Lower leg skin (tissue), 4 donors: ENCODE data around the gene KXD1. TPM values are rescaled to one million over a fixed set of nuclear protein-coding genes. Genes with fewer than 3 reads are reported as not detected.
"Not testable (repeated sequence)": the region's sequence is repeated elsewhere in the genome, so short reads cannot be mapped to it uniquely, and the experiment has no call there.

Source experiments
- DNase-seq, 2 donors: peaks; one replicate each; pipeline ENCODE4 v3.0.0-alpha.2; 2019; ENCODE audit warnings: low spot score in 2 of 2
- H3K4me3 ChIP-seq: fragments of 200-600 bp; sonication (generic); 2 replicates; pipeline ENCODE4 v1.5.1; 2017; ENCODE audit warnings: mild to moderate bottlenecking, low read depth; ENCODE audit not compliant: poor library complexity, severe bottlenecking
- POLR2A ChIP-seq, 2 donors: fragments of 450-650 bp; IDR thresholded peaks; one replicate each; pipeline ENCODE4 v1.6.1; 2016 to 2017; ENCODE audit warnings: antibody characterized with exemption in 2 of 2, mild to moderate bottlenecking in 1 of 2, moderate library complexity in 1 of 2
- WGBS, 2 donors: methylation state at CpG; one replicate each; pipeline ENCODE4 v1.1.5; 2018; 5-methylcytosine and 5-hydroxymethylcytosine counted together
- intact Hi-C: fragments of 100-400 bp; cut with DNase I; formaldehyde crosslinking; loops from one replicate; pipeline ENCODE4 v1.15.0; 2023; ENCODE audit warnings: low total_unique reads
- total RNA-seq, 4 donors: library from RNA; depleted of rRNA; stranded (reverse); fragments of >200 nt; gene quantifications; one replicate each; pipeline ENCODE4 v1.1.0, GENCODE V29; 2016
- TF ChIP-seq, protein P1 (sequence below), 3 donors: fragments of 450-650 bp; IDR thresholded peaks; one replicate each; pipeline ENCODE4 v1.5.1; 2016; ENCODE audit warnings: antibody characterized with exemption in 3 of 3, mild to moderate bottlenecking in 3 of 3, moderate library complexity in 2 of 3

KXD1 gene
- total RNA-seq, 4 donors from 2014 or later: 61.9 to 98.5 (median 89.7) TPM

DNA sequence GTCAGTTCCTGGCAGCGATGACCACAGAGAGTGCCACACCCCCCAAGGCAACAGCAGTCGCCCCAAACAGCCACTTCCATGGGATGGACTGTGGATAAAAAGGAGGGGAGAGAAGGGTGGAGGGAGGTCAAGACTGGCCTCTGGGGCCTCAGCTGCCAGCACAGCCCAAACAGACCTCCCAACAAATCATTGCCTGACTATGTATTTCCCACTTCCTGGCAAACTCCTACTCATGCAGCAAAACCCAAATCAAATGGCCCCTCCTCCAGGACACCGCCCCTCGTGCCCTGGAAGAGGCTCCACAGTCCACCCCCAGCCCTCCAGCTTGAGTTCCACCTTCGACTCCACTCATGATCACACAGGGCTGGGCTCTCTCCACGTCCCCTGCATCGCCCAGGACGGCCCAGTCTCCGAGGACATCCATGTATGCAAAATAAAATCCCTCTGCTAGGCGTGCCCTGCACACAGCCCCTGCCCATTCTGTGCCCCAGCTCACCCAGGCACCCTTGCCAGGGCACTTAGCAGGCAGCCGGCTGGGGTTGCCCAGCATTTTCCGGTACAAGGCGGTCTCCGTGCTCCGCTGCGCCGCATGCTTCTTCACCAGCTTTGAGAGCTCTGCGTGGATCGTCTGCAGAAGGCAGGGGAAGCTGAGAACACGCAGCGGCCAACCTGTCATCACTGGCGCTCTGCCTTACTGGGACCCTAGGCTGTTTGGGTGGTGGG lies 25.3 kb upstream of the KXD1 start:
- intact Hi-C loops: no loop called here
- no peak for TF ChIP-seq POLR2A (IDR thresholded peaks at IDR 0.05)
- TF ChIP-seq, protein P1, sequence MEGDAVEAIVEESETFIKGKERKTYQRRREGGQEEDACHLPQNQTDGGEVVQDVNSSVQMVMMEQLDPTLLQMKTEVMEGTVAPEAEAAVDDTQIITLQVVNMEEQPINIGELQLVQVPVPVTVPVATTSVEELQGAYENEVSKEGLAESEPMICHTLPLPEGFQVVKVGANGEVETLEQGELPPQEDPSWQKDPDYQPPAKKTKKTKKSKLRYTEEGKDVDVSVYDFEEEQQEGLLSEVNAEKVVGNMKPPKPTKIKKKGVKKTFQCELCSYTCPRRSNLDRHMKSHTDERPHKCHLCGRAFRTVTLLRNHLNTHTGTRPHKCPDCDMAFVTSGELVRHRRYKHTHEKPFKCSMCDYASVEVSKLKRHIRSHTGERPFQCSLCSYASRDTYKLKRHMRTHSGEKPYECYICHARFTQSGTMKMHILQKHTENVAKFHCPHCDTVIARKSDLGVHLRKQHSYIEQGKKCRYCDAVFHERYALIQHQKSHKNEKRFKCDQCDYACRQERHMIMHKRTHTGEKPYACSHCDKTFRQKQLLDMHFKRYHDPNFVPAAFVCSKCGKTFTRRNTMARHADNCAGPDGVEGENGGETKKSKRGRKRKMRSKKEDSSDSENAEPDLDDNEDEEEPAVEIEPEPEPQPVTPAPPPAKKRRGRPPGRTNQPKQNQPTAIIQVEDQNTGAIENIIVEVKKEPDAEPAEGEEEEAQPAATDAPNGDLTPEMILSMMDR (IDR thresholded peaks at IDR 0.05): no peak
- DNase-seq: no peak

GRCh38 chr19:18533058-18533457 lies 24.6 kb upstream of the KXD1 start:
- TF ChIP-seq, protein P1 (IDR thresholded peaks at IDR 0.05): no peak
- no peak for TF ChIP-seq POLR2A (IDR thresholded peaks at IDR 0.05)
- 87 to 92% methylated on average over 4 of the region's 4 CpGs for WGBS, 2 donors
- intact Hi-C loops: no loop called here

More for the DNA sequence above, 25.3 kb upstream of the KXD1 start:
- WGBS, 2 donors: 94% methylated on average over 21 to 22 of the region's 22 CpGs
- H3K4me3 ChIP-seq: no peak overlapping the region

GRCh38 chr19:18536475-18536874 lies 21.2 kb upstream of the KXD1 start:
- no peak for TF ChIP-seq POLR2A (IDR thresholded peaks at IDR 0.05)
- TF ChIP-seq, protein P1 (IDR thresholded peaks at IDR 0.05): no peak
- DNase-seq: no peak
- H3K4me3 ChIP-seq: no peak overlapping the region
- WGBS, 2 donors: 95% methylated on average over 10 of the region's 10 CpGs
- intact Hi-C loops: no loop called here

More at GRCh38 chr19:18533058-18533457, 24.6 kb upstream of the KXD1 start:
- H3K4me3 ChIP-seq: no peak overlapping the region
- DNase-seq: no peak

DNA sequence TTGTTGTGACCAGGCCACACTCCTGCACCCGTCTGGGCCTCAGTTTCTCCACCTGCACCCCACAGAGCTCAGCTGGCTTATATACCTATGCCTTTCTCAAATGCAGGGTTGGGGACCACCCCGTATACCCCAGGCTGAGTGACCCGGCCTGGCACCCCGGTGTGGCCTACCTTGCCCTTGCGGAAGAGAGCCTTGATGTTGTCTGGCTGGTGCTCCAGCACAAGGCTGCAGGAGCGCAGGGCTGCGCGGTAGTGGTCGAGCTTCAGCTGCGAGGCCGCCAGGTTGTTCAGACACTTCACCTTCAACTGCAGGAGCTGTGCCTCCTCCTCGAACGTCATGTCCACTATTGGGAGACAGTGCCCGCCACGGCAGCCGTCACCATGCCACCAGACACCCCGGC lies 20.2 kb upstream of the KXD1 start:
- intact Hi-C loops: no loop called here
- DNase-seq: no peak
- WGBS, 2 donors: 93 to 98% methylated on average over 12 to 17 of the region's 17 CpGs
- H3K4me3 ChIP-seq: no peak overlapping the region
- TF ChIP-seq, protein P1 (IDR thresholded peaks at IDR 0.05): no peak
- TF ChIP-seq POLR2A (IDR thresholded peaks at IDR 0.05): no peak

- H3K4me3 ChIP-seq: no peak overlapping the region
- 94 to 95% methylated on average over 17 to 22 of the region's 22 CpGs for WGBS, 2 donors
- no peak for DNase-seq
- intact Hi-C loops: no loop called here
- TF ChIP-seq, protein P1 (IDR thresholded peaks at IDR 0.05): no peak
- no peak for TF ChIP-seq POLR2A (IDR thresholded peaks at IDR 0.05)
Observed at GRCh38 chr19:18538115-18538514, 19.6 kb upstream of the KXD1 start.

- DNase-seq: no peak
- intact Hi-C loops: no loop called here
- H3K4me3 ChIP-seq: no peak overlapping the region
- 96 to 98% methylated on average over 15 to 19 of the region's 19 CpGs for WGBS, 2 donors
- no peak for TF ChIP-seq POLR2A (IDR thresholded peaks at IDR 0.05)
- TF ChIP-seq, protein P1 (IDR thresholded peaks at IDR 0.05): no peak
Observed at GRCh38 chr19:18539372-18539771, 18.3 kb upstream of the KXD1 start.

DNA sequence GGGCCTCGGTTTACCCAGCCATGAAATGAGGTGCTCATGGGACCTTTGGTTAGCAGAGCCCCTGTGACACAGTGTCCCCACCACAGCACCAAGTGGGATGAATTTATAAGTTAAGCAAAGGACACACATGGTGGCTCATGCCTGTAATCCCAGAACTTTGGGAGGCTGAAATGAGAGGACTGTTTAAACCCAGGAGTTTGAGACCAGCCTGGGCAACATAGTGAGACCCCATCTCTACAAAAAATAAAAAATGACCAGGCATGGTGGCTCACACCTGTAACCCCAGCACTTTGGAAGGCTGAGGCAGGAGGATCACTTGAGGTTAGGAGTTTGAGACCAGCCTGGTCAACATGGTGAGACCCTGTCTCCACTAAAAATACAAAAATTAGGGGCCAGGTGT lies 17.5 kb upstream of the KXD1 start:
- intact Hi-C loops, DNase-seq: not testable (repeated sequence)
- WGBS, 2 donors: 80 to 100% methylated on average over 1 of the region's 1 CpG

More for the DNA sequence above, 17.5 kb upstream of the KXD1 start:
- H3K4me3 ChIP-seq: not testable (repeated sequence)
